ENCODE results near the gene PCSK6.

Gene PCSK6

GRCh38 chr15:101307048-101307896 is 182.2 kb downstream of the PCSK6 start:
- Histone ChIP-seq H3K4me1 (ENCODE audit: control insufficient read depth, insufficient read depth, low read length) (no peaks in the 10 kb centered on the region), H3K9ac (ENCODE audit: low read depth, low read length) (no peak overlapping the region), H3K4me3 (ENCODE audit: low read depth, low read length) (no peak overlapping the region), H3K27ac (ENCODE audit: low read depth, low read length) (no peak overlapping the region), H3K36me3 (ENCODE audit: control insufficient read depth, insufficient read depth, low read length) (no peaks in the 10 kb centered on the region), H3K9me3 (ENCODE audit: control insufficient read depth, insufficient read depth, low read length) (no peaks in the 10 kb centered on the region), H3K27me3 (ENCODE audit: control insufficient read depth, insufficient read depth, low read length) (no peaks in the 10 kb centered on the region)

GRCh38 chr15:101306341-101307047 is 183.0 kb downstream of the PCSK6 start:
- no peaks in the 10 kb centered on the region for H3K9me3 ChIP-seq (ENCODE audit: control insufficient read depth, insufficient read depth, low read length)
- no peak overlapping the region for H3K9ac ChIP-seq (ENCODE audit: low read depth, low read length)
- no peak overlapping the region for H3K4me3 ChIP-seq (ENCODE audit: low read depth, low read length)
- no peaks in the 10 kb centered on the region for H3K4me1 ChIP-seq (ENCODE audit: control insufficient read depth, insufficient read depth, low read length)
- H3K36me3 ChIP-seq (ENCODE audit: control insufficient read depth, insufficient read depth, low read length) = no peaks in the 10 kb centered on the region
- no peaks in the 10 kb centered on the region for H3K27me3 ChIP-seq (ENCODE audit: control insufficient read depth, insufficient read depth, low read length)
- no peak overlapping the region for H3K27ac ChIP-seq (ENCODE audit: low read depth, low read length)

GRCh38 chr15:101305820-101306255 is 183.7 kb downstream of the PCSK6 start:
- Histone ChIP-seq H3K36me3 (ENCODE audit: control insufficient read depth, insufficient read depth, low read length) (no peaks in the 10 kb centered on the region), H3K4me1 (ENCODE audit: control insufficient read depth, insufficient read depth, low read length) (no peaks in the 10 kb centered on the region), H3K9me3 (ENCODE audit: control insufficient read depth, insufficient read depth, low read length) (no peaks in the 10 kb centered on the region), H3K9ac (ENCODE audit: low read depth, low read length) (no peak overlapping the region), H3K27me3 (ENCODE audit: control insufficient read depth, insufficient read depth, low read length) (no peaks in the 10 kb centered on the region), H3K27ac (ENCODE audit: low read depth, low read length) (no peak overlapping the region), H3K4me3 (ENCODE audit: low read depth, low read length) (no peak overlapping the region)

GRCh38 chr15:101303408-101303807 is 186.1 kb downstream of the PCSK6 start:
- Histone ChIP-seq H3K36me3 (ENCODE audit: control insufficient read depth, insufficient read depth, low read length) (no peaks in the 10 kb centered on the region), H3K4me3 (ENCODE audit: low read depth, low read length) (no peak overlapping the region), H3K4me1 (ENCODE audit: control insufficient read depth, insufficient read depth, low read length) (no peaks in the 10 kb centered on the region), H3K27me3 (ENCODE audit: control insufficient read depth, insufficient read depth, low read length) (no peaks in the 10 kb centered on the region), H3K9ac (ENCODE audit: low read depth, low read length) (no peak overlapping the region), H3K27ac (ENCODE audit: low read depth, low read length) (no peak overlapping the region), H3K9me3 (ENCODE audit: control insufficient read depth, insufficient read depth, low read length) (no peaks in the 10 kb centered on the region)

- Histone ChIP-seq H3K27ac (ENCODE audit: low read depth, low read length) (no peak overlapping the region), H3K4me3 (ENCODE audit: low read depth, low read length) (peak overlapping the region; percentile 100; the same call in 1 of the 2 replicates), H3K9me3 (ENCODE audit: control insufficient read depth, insufficient read depth, low read length) (no peaks in the 10 kb centered on the region), H3K27me3 (ENCODE audit: control insufficient read depth, insufficient read depth, low read length) (no peaks in the 10 kb centered on the region), H3K4me1 (ENCODE audit: control insufficient read depth, insufficient read depth, low read length) (peaks cover 15% of the 10 kb centered on the region), H3K9ac (ENCODE audit: low read depth, low read length) (no peak overlapping the region), H3K36me3 (ENCODE audit: control insufficient read depth, insufficient read depth, low read length) (peaks cover 12% of the 10 kb centered on the region)
These were observed 192.8 kb downstream of the PCSK6 start for GRCh38 chr15:101296418-101297405.

GRCh38 chr15:101295607-101296161 is 193.8 kb downstream of the PCSK6 start:
- Histone ChIP-seq H3K4me1 (ENCODE audit: control insufficient read depth, insufficient read depth, low read length) (peaks cover 15% of the 10 kb centered on the region), H3K36me3 (ENCODE audit: control insufficient read depth, insufficient read depth, low read length) (peaks cover 21% of the 10 kb centered on the region), H3K9ac (ENCODE audit: low read depth, low read length) (peak overlapping the region; percentile 69), H3K27me3 (ENCODE audit: control insufficient read depth, insufficient read depth, low read length) (no peaks in the 10 kb centered on the region), H3K4me3 (ENCODE audit: low read depth, low read length) (peak overlapping the region; percentile 100), H3K9me3 (ENCODE audit: control insufficient read depth, insufficient read depth, low read length) (no peaks in the 10 kb centered on the region), H3K27ac (ENCODE audit: low read depth, low read length) (peak overlapping the region; percentile 90)

GRCh38 chr15:101294731-101295606 is 194.5 kb downstream of the PCSK6 start, which contains the start of gene SNRPA1:
SNRPA1 (minus strand) TSS chr15:101295248; CDS start chr15:101295178, 70 bp downstream.
- Histone ChIP-seq H3K27me3 (ENCODE audit: control insufficient read depth, insufficient read depth, low read length) (no peaks in the 10 kb centered on the region), H3K9ac (ENCODE audit: low read depth, low read length) (peak within 1 kb of the TSS; percentile 72), H3K4me1 (ENCODE audit: control insufficient read depth, insufficient read depth, low read length) (peaks cover 15% of the 10 kb centered on the region), H3K36me3 (ENCODE audit: control insufficient read depth, insufficient read depth, low read length) (peaks cover 27% of the 10 kb centered on the region), H3K9me3 (ENCODE audit: control insufficient read depth, insufficient read depth, low read length) (no peaks in the 10 kb centered on the region), H3K4me3 (ENCODE audit: low read depth, low read length) (peak within 1 kb of the TSS; percentile 100), H3K27ac (ENCODE audit: low read depth, low read length) (peak within 1 kb of the TSS; percentile 90)

GRCh38 chr15:101293122-101293521 is 196.4 kb downstream of the PCSK6 start:
- H3K27ac ChIP-seq (ENCODE audit: low read depth, low read length) = no peak overlapping the region
- H3K9me3 ChIP-seq (ENCODE audit: control insufficient read depth, insufficient read depth, low read length) = no peaks in the 10 kb centered on the region
- peaks cover 40% of the 10 kb centered on the region for H3K36me3 ChIP-seq (ENCODE audit: control insufficient read depth, insufficient read depth, low read length)
- peak overlapping the region; percentile 100 for H3K4me3 ChIP-seq (ENCODE audit: low read depth, low read length)
- H3K27me3 ChIP-seq (ENCODE audit: control insufficient read depth, insufficient read depth, low read length) = no peaks in the 10 kb centered on the region
- peak overlapping the region; percentile 10; the same call in 1 of the 2 replicates for H3K9ac ChIP-seq (ENCODE audit: low read depth, low read length)
- H3K4me1 ChIP-seq (ENCODE audit: control insufficient read depth, insufficient read depth, low read length) = peaks cover 15% of the 10 kb centered on the region

- H3K4me3 ChIP-seq (ENCODE audit: low read depth, low read length) = no peak overlapping the region
- H3K9ac ChIP-seq (ENCODE audit: low read depth, low read length) = no peak overlapping the region
- H3K27me3 ChIP-seq (ENCODE audit: control insufficient read depth, insufficient read depth, low read length) = no peaks in the 10 kb centered on the region
- H3K27ac ChIP-seq (ENCODE audit: low read depth, low read length) = no peak overlapping the region
- peaks cover 79% of the 10 kb centered on the region for H3K36me3 ChIP-seq (ENCODE audit: control insufficient read depth, insufficient read depth, low read length)
- no peaks in the 10 kb centered on the region for H3K9me3 ChIP-seq (ENCODE audit: control insufficient read depth, insufficient read depth, low read length)
- peaks cover 9% of the 10 kb centered on the region for H3K4me1 ChIP-seq (ENCODE audit: control insufficient read depth, insufficient read depth, low read length)
These were observed 200.5 kb downstream of the PCSK6 start for GRCh38 chr15:101288905-101289513.

All from HUES48 (cell line).